GM21723 (cell line): ENCODE results near the gene FCHSD2.
"Not testable (repeated sequence)": the region's sequence is repeated elsewhere in the genome, so short reads cannot be mapped to it uniquely, and the experiment has no call there.

Experiments
- ATAC-seq: cut with Tn5 transposase; IDR thresholded peaks from one replicate; pipeline ENCODE4 v1.9.1; 2021; ENCODE audit warnings: mild to moderate bottlenecking, moderate library complexity; ENCODE audit not compliant: unreplicated experiment

FCHSD2 gene

GRCh38 chr11:72848846-72849466, 293.2 kb downstream of the FCHSD2 start:
- ATAC-seq = no peak

- ATAC-seq = no peak
Observed at GRCh38 chr11:72844356-72844755, 297.8 kb downstream of the FCHSD2 start.

GRCh38 chr11:72842653-72843330, 299.3 kb downstream of the FCHSD2 start:
- ATAC-seq = no peak

- no peak for ATAC-seq
Observed at GRCh38 chr11:72842126-72842525, 300.0 kb downstream of the FCHSD2 start.

GRCh38 chr11:72841397-72841796, 300.7 kb downstream of the FCHSD2 start:
- ATAC-seq = no peak

GRCh38 chr11:72840780-72841179, 301.3 kb downstream of the FCHSD2 start:
- ATAC-seq = no peak

- no peak for ATAC-seq
Observed at GRCh38 chr11:72838691-72839305, 303.3 kb downstream of the FCHSD2 start.

GRCh38 chr11:72836111-72836510, 306.0 kb downstream of the FCHSD2 start:
- no peak for ATAC-seq

GRCh38 chr11:72834905-72835304, 307.2 kb downstream of the FCHSD2 start:
- no peak for ATAC-seq

GRCh38 chr11:72833811-72834493, 308.2 kb downstream of the FCHSD2 start:
- no peak for ATAC-seq

GRCh38 chr11:72833083-72833733, 308.9 kb downstream of the FCHSD2 start:
- no peak for ATAC-seq

GRCh38 chr11:72832301-72833082, 309.6 kb downstream of the FCHSD2 start:
- ATAC-seq = no peak

- no peak for ATAC-seq
Observed at GRCh38 chr11:72831521-72832300, 310.4 kb downstream of the FCHSD2 start.

GRCh38 chr11:72829884-72830533, 312.1 kb downstream of the FCHSD2 start:
- ATAC-seq = no peak

GRCh38 chr11:72829178-72829577, 312.9 kb downstream of the FCHSD2 start:
- no peak for ATAC-seq

- no peak for ATAC-seq
Observed at GRCh38 chr11:72828692-72829101, 313.4 kb downstream of the FCHSD2 start.

- ATAC-seq = no peak
Observed at GRCh38 chr11:72828081-72828567, 314.0 kb downstream of the FCHSD2 start.

- not testable (repeated sequence) for ATAC-seq
Observed at GRCh38 chr11:72827656-72828055, 314.5 kb downstream of the FCHSD2 start.

GRCh38 chr11:72826942-72827480, 315.1 kb downstream of the FCHSD2 start:
- ATAC-seq = no peak
